Keratinocyte (primary cell): ENCODE measurements around the gene FAM24B.
"Not testable (repeated sequence)": the region's sequence is repeated elsewhere in the genome, so short reads cannot be mapped to it uniquely, and the experiment has no call there.

ENCODE experiments used
- EZH2 ChIP-seq: IDR thresholded peaks from one replicate; pipeline ENCODE4 v1.6.1; 2012; ENCODE audit warnings: inconsistent platforms, mild to moderate bottlenecking, low read length, moderate library complexity
- TF ChIP-seq, protein P1 (sequence below), 3 experiments: IDR thresholded peaks in 1 of 3; conservative IDR thresholded peaks in 1 of 3; optimal IDR thresholded peaks in 1 of 3; 2 replicates in 2 of 3; 3 replicates in 1 of 3; pipeline versions ENCODE3 to v1.5.1; 2011; ENCODE audit warnings: low read length in 3 of 3, mild to moderate bottlenecking in 3 of 3, moderate library complexity in 2 of 3, control low read depth in 1 of 3, inconsistent platforms in 1 of 3; ENCODE audit not compliant: insufficient read depth in 2 of 3; ENCODE audit errors: extremely low read depth in 1 of 3

DNA sequence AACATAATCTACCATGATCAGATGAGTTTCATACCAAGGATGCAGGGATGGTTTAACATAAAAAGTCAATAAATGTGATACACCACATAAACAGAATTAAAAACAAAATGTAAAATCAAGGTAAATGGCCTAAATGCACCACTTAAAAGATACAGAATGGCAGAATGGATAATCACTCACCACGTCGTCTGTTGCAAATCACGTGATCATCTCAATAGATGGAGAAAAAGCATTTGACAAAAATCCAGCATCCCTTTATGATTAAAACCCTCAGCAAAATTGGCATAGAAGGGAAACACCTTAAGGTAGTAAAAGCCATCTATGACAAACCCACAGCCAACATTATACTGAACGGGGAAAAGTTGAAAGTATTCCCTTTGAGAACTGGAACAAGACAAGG lies 24.5 kb upstream of the FAM24B start:
- TF ChIP-seq, protein P1, sequence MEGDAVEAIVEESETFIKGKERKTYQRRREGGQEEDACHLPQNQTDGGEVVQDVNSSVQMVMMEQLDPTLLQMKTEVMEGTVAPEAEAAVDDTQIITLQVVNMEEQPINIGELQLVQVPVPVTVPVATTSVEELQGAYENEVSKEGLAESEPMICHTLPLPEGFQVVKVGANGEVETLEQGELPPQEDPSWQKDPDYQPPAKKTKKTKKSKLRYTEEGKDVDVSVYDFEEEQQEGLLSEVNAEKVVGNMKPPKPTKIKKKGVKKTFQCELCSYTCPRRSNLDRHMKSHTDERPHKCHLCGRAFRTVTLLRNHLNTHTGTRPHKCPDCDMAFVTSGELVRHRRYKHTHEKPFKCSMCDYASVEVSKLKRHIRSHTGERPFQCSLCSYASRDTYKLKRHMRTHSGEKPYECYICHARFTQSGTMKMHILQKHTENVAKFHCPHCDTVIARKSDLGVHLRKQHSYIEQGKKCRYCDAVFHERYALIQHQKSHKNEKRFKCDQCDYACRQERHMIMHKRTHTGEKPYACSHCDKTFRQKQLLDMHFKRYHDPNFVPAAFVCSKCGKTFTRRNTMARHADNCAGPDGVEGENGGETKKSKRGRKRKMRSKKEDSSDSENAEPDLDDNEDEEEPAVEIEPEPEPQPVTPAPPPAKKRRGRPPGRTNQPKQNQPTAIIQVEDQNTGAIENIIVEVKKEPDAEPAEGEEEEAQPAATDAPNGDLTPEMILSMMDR (optimal IDR thresholded peaks at IDR 0.05 in 1 of 3, IDR thresholded peaks at IDR 0.05 in 1 of 3, conservative IDR thresholded peaks at IDR 0.05 in 1 of 3; ENCODE audit: extremely low read depth in 1 of 3, insufficient read depth in 2 of 3, low read length in 3 of 3): not testable (repeated sequence)
- not testable (repeated sequence) for TF ChIP-seq EZH2
